ENCODE measurements around the gene LDLRAD3. TPM values are rescaled to one million over a fixed set of nuclear protein-coding genes. Genes with fewer than 3 reads are reported as not detected.

The LDLRAD3 gene
- polyA plus RNA-seq, 1 donor (not counting 4 experiments of a cell fraction or from before 2014, with no cell fraction given), result 13.1 TPM

DNA sequence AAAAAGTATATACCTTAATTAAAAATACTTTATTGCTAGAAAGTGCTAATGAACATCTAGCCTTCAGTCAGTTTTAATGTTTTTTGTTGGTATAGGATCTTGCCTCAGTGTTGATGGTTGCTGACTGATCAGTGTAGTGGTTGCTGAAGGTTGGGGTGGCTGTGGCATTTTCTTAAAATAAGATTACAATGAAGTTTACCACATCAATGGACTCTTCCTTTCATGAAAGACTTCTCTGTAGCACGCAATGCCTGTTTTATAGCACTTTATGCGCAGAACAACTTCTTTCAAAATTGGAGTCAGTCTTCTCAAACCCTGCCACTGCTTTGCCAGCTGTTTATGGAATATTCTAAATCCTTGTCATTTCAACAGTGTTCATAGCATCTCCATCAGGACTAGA is 50.6 kb downstream of the LDLRAD3 start:
- H3K9me1 ChIP-seq (ENCODE audit: control insufficient read depth, extremely low read depth, insufficient read depth, low read length), result no peaks in the 10 kb centered on the region
- FAIRE-seq (no peak), DNase-seq (ENCODE audit: low read depth, low spot score) (no peak)
- no peak overlapping the region for H3K9ac ChIP-seq (ENCODE audit: control insufficient read depth, extremely low read depth, insufficient read depth, low read length)
- no peaks in the 10 kb centered on the region for H4K20me1 ChIP-seq (ENCODE audit: control insufficient read depth, extremely low read depth, insufficient read depth, low read length)
- H3K79me2 ChIP-seq (ENCODE audit: control insufficient read depth, insufficient read depth, low read length), result peaks cover 14% of the 10 kb centered on the region
- H3K9me3 ChIP-seq (ENCODE audit: control insufficient read depth, low read depth, low read length), result no peaks in the 10 kb centered on the region
- H3K27me3 ChIP-seq (ENCODE audit: control insufficient read depth, extremely low read depth, insufficient read depth, low read length), result no peaks in the 10 kb centered on the region
- dilution Hi-C loops (cut with MboI; ENCODE audit: extremely low pct_ligation_motif_present, low sequenced_read_pairs), result no loop called here
- H2AFZ ChIP-seq (ENCODE audit: control insufficient read depth, low read length), result no peak overlapping the region
- H3K4me1 ChIP-seq (ENCODE audit: control insufficient read depth, extremely low read depth, insufficient read depth, low read length), result peaks cover 6% of the 10 kb centered on the region
- H3K4me2 ChIP-seq (ENCODE audit: control insufficient read depth, extremely low read depth, insufficient read depth, low read depth, low read length), result no peak overlapping the region
- TF ChIP-seq, protein P1, sequence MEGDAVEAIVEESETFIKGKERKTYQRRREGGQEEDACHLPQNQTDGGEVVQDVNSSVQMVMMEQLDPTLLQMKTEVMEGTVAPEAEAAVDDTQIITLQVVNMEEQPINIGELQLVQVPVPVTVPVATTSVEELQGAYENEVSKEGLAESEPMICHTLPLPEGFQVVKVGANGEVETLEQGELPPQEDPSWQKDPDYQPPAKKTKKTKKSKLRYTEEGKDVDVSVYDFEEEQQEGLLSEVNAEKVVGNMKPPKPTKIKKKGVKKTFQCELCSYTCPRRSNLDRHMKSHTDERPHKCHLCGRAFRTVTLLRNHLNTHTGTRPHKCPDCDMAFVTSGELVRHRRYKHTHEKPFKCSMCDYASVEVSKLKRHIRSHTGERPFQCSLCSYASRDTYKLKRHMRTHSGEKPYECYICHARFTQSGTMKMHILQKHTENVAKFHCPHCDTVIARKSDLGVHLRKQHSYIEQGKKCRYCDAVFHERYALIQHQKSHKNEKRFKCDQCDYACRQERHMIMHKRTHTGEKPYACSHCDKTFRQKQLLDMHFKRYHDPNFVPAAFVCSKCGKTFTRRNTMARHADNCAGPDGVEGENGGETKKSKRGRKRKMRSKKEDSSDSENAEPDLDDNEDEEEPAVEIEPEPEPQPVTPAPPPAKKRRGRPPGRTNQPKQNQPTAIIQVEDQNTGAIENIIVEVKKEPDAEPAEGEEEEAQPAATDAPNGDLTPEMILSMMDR (optimal IDR thresholded peaks at IDR 0.05 in 1 of 3, IDR thresholded peaks at IDR 0.05 in 1 of 3, conservative IDR thresholded peaks at IDR 0.05 in 1 of 3; ENCODE audit: extremely low read depth in 1 of 3, insufficient read depth in 2 of 3, low read length in 3 of 3), result no peak
- TF ChIP-seq EZH2 (IDR thresholded peaks at IDR 0.05; ENCODE audit: low read length), result no peak
- no peak overlapping the region for H3K4me3 ChIP-seq (ENCODE audit: control insufficient read depth in 2 of 3, extremely low read depth in 1 of 3, insufficient read depth in 2 of 3, low read depth in 1 of 3, low read length in 3 of 3)
- H3K27ac ChIP-seq (ENCODE audit: control insufficient read depth, insufficient read depth, low read length), result no peak overlapping the region
- H3K36me3 ChIP-seq (ENCODE audit: control insufficient read depth in 2 of 2, extremely low read depth in 1 of 2, insufficient read depth in 2 of 2, low read length in 2 of 2), result peaks cover 0 to 2% of the 10 kb centered on the region in 2 experiments

DNA sequence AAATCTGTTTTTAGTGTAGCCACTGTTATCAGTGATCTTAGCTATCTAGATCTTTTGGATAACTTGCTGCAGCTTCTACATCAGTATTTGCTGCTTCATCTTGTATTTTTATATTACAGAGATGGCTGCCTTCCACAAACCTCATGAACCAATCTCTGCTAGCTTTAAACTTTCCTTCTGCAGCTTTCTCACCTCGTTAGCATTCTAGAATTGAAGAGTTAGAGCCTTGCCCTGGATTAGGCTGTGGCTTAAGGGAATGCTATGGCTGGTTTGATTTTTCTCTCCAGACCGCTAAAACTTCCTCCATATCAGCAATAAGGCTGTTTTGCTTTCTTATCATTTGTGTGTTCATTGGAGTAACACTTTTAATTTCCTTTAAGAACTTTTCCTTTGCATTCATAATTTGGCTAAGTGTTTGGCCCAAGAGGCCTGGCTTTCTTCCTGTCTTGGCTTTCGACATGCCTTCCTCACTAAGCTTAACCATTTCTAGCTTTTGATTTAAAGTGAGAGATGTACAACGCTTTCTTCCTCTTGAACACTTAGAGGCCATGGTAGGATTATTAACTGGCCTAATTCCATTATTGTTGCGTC is 51.9 kb downstream of the LDLRAD3 start:
- no peak for DNase-seq (ENCODE audit: low read depth, low spot score)
- Histone ChIP-seq H3K27me3 (ENCODE audit: control insufficient read depth, extremely low read depth, insufficient read depth, low read length) (no peaks in the 10 kb centered on the region), H3K4me2 (ENCODE audit: control insufficient read depth, extremely low read depth, insufficient read depth, low read depth, low read length) (no peak overlapping the region), H3K4me3 (ENCODE audit: control insufficient read depth in 2 of 3, extremely low read depth in 1 of 3, insufficient read depth in 2 of 3, low read depth in 1 of 3, low read length in 3 of 3) (no peak overlapping the region), H3K9ac (ENCODE audit: control insufficient read depth, extremely low read depth, insufficient read depth, low read length) (no peak overlapping the region), H3K4me1 (ENCODE audit: control insufficient read depth, extremely low read depth, insufficient read depth, low read length) (peaks cover 11% of the 10 kb centered on the region), H3K9me3 (ENCODE audit: control insufficient read depth, low read depth, low read length) (no peaks in the 10 kb centered on the region), H2AFZ (ENCODE audit: control insufficient read depth, low read length) (no peak overlapping the region), H3K27ac (ENCODE audit: control insufficient read depth, insufficient read depth, low read length) (no peak overlapping the region), H4K20me1 (ENCODE audit: control insufficient read depth, extremely low read depth, insufficient read depth, low read length) (no peaks in the 10 kb centered on the region), H3K36me3 (ENCODE audit: control insufficient read depth in 2 of 2, extremely low read depth in 1 of 2, insufficient read depth in 2 of 2, low read length in 2 of 2) (peaks cover 0 to 2% of the 10 kb centered on the region in 2 experiments), H3K9me1 (ENCODE audit: control insufficient read depth, extremely low read depth, insufficient read depth, low read length) (peaks cover 3% of the 10 kb centered on the region), H3K79me2 (ENCODE audit: control insufficient read depth, insufficient read depth, low read length) (peaks cover 15% of the 10 kb centered on the region)
- TF ChIP-seq, protein P1 (optimal IDR thresholded peaks at IDR 0.05 in 1 of 3, IDR thresholded peaks at IDR 0.05 in 1 of 3, conservative IDR thresholded peaks at IDR 0.05 in 1 of 3; ENCODE audit: extremely low read depth in 1 of 3, insufficient read depth in 2 of 3, low read length in 3 of 3), result no peak
- TF ChIP-seq EZH2 (IDR thresholded peaks at IDR 0.05; ENCODE audit: low read length), result no peak
- FAIRE-seq, result no peak
- dilution Hi-C loops (cut with MboI; ENCODE audit: extremely low pct_ligation_motif_present, low sequenced_read_pairs), result no loop called here

Data from keratinocyte (primary cell).